Activated CD8-positive, alpha-beta memory T cell treated with anti-CD3 and anti-CD28 coated beads for 4 hours (primary cell): ENCODE data around the gene NFAM1.

Experiments
- DNase-seq, 2 donors: peaks; one replicate each; pipeline ENCODE4 v3.0.0-alpha.2; 2020; ENCODE audit warnings: low read depth in 2 of 2

Gene NFAM1

DNA sequence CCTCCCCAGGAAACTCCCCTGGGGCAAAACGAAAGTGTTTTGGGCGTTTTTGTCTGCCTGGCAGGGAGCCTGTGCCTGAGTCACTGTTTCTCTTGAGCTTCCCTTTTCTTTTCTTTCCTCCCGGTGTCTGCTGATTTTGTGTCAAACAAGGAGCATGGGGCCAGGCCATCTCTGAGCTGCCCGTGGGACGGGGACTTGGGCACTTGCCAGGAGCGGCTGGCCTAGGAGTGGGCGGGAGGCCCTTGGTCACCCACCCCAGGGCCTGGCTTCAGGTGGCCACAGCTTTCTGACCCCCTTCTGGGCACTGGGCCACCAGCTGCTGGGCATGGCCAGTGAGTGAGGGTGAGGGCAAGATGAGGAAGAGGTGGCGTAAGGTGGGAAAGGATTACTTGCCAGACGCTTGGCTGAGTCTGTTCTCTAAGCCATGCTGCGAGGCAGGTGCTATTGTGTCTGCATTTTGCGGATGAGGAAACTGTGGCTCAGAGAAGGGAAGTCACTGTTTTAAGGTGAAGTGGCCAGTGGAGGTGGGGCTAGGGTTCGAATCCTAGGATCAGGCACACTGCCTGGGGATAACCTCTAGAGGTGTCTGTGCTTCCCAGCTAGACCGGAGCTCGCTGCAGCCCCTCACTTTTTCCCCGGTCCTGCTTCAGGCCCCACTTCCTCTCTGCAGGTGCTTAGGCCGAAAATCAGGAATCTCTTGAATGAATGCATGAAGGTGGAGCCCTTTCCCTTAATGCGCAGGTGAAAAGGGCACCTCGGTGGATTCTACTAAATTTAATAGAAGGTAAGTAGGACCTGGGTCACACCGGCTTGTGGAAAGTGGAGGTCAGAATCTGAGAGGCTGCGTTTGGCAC, 7.8 kb upstream of the NFAM1 start:
- no peak for DNase-seq

GRCh38 chr22:42439021-42439567, 6.9 kb upstream of the NFAM1 start:
- no peak for DNase-seq

GRCh38 chr22:42438293-42438650, 6.1 kb upstream of the NFAM1 start:
- no peak for DNase-seq

GRCh38 chr22:42437488-42438292, 5.5 kb upstream of the NFAM1 start:
- peak; percentile 67 to 75 for DNase-seq

GRCh38 chr22:42436404-42436803, 4.2 kb upstream of the NFAM1 start:
- no peak for DNase-seq

- no peak for DNase-seq
These were observed 2.7 kb upstream of the NFAM1 start for GRCh38 chr22:42434748-42435425.

DNA sequence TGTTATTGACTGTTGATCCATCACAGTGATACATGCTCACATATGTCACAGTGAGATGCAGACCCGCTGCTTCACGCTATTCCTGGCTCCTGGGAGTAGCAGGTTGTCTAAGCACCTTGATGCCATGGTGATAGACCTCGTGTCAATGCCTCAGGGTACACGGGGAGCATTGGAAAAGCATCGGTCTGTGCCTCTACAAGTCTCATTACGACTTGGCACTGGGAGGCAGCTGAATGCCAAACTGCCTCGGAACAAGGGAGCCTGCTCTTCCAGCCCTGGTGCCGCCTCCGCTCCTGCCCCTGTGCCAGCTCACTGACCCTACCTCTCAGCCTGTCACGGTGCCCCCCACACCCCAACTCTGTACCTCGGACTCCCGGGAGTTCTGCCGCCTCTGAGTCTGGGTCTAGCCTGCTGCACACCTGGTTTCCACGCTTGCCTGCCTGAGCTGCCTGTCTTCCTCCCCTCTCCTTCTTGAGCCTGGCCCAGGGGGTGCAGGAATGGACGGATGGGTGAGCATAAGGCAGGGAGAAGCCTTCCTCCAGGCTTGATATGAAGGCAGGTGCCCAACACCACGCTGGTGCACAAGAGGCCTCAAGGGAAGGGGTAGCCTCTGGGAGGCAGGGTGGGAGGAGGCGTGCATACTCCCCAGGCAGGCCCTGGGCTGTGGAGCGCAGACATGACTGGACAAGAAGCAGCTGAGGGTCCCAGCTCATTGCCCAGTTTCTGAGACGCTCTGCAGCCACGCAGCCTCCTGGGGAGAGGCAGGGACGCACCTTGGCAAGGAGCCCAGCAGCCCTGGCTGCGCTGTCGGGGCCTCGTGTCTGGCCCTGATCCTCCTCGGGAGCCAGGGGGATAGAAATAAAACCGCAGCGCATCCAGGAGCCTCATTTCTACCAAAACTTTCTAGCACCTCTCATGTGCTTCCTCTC, 1.8 kb upstream of the NFAM1 start:
- DNase-seq = no peak

- no peak for DNase-seq
These were observed 615 bp upstream of the NFAM1 start for GRCh38 chr22:42432818-42433217.

DNA sequence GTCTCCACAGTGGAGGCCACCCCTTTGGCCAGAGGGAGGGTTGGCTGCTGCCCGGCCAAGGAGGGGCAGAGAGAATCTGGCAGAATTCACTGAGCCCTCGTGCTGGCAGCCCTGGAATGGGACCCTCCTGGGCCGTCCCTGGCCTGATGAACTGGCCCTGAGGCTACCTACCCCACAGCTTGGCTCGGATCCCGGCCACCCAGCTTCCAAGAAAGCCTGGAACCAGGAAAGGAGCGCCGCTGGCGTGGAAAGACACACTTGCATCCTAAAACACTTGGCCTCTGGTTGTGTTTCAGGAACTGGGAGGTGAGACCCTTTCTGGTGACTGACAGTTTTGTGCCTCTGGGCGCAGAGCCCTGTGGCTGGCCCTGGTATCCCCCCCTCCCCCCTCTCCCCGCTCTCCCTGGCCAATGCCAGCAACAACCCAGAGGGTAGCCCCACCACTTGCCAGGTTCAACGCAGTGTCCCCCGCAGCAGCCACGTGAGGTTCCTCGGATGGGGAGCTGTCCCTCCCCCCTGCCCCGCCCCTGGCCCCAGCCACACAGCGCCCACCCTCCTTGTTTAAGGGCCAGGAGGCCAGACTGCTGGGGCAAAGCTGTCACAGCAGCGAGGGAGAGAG, 693 bp downstream of the NFAM1 start:
- no peak for DNase-seq

DNA sequence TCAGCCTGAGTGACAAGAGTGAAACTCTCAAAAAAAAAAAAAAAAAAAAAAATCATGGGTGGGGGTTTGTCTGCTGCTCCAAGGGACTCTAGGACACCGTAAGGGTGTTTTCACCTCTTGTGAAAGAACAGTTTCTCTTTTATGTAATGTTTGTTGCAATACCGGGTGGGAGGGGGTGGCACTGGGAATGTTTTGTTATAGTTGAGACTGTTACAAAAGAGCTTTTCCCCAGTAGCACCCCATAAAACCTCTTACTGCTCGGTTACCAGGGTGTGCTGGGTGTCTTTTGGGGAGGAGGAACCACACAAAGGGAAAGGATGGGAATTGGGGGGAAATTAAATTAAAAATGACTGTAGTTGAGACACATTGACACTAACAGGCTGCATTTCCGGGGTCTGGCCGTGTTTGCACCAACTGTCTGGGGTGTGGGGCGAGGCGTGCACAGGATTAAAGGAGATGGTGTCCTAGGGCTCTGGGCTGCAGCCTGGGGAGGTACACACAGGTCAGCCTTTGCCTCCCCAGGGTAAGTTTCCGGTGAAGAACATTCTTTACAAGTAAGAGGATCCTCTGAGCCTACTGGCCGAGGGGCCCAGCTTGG, 1.6 kb downstream of the NFAM1 start:
- no peak for DNase-seq

DNA sequence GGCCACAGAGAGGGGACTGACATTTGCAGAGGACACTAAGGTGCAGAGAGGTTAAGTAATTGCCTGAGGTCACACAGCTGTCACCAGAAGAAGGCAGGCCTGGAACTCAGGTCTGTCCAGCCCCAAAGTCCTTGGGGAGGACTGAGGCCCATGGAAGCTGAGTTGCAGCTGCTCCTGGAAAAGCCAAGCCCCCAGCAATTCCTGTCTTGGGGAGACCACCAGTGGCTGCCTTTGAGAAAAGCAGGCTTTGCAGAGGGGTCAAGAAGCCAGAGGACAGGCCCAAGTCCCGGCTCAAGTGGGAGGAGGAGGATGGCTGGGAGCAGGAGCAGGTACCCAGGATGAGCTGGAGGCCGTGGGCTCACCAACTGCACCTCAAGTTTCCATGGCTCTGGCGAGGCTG, 3.4 kb downstream of the NFAM1 start:
- no peak for DNase-seq

- DNase-seq = no peak
These were observed 4.2 kb downstream of the NFAM1 start for GRCh38 chr22:42428025-42428424.

DNA sequence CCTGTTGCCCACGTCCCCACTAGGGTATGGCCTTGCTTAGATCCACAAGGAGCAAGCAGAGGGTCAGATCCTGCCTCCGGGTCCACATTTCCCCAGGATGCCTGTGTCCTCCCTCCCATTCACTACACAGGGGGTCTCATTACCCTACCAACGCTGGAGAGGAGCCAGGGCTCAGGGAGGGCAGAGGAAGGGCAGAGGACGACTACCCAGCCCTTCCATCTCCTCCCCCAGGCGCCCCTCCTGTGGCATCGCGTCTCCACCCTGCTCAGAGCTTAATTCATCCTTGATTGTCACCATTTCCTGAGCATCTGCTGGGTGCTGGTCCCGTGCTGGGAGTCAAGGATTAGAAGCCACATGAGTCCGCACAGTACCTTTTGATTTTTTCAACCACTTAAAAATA, 5.0 kb downstream of the NFAM1 start:
- no peak for DNase-seq

- DNase-seq = no peak
These were observed 6.2 kb downstream of the NFAM1 start for GRCh38 chr22:42425989-42426355.

DNA sequence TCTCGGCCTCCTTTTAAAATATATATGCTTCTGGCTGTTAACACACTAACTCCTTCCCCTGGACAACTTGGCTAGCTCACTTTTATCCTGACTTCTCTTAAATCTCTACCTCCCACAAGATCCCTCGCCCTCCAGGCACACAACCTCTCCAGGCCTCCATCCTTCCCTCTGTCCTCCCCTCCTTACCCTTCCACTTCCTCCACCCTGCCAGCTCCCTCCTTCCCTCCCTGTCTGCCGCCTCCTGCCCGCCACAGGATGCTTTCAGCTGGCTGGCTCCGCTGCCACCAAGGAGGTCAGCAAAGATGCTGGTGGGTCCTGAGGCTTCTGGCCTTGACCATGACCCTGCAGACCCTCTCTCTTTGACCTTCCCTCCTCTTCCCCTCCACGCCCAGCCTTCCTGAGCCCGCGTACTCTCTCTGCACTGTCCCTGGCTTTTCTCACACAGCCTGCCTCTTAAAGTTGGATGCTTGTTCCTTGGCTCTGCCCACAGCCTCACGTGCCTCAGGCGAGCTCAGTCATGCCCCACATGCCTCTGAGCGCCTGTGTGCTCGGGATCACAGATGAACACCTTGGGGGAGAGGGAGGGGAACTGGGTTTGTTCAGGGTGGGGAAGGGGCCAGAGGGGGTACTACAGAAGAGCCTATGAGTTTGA, 6.7 kb downstream of the NFAM1 start:
- DNase-seq = no peak

DNA sequence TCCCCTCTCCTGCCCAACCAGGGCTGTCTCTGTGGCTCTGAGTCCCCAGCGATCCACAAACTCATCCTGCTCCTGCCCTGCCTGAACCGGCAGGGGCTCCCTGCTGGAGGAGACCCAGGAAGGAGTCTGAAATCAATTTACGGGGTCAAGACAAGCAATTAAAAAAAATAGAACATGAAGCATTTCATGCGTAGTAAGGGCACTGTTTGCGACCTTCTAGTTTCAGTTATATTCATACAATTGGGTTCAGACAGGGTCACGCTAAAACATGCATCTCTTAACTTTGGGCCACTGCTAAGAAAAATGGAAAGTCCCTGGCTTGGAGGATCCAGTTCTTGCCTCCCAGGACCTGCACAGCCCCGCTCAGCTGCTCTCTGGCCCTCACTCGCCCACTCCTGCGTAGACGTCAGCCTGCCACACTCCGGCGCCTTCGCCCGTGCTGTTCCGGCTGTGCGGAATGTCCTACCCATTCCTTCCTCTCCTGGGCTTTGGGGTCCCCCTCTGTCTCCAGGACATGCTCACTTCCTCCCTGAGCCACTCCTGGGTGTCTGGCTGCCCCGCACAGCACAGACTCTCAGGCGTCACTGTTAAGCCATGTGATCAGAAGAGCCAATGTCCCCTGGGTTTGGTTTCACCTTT, 12.8 kb downstream of the NFAM1 start:
- DNase-seq = no peak

- no peak for DNase-seq
These were observed 13.4 kb downstream of the NFAM1 start for GRCh38 chr22:42418811-42419242.

- DNase-seq = no peak
These were observed 14.4 kb downstream of the NFAM1 start for GRCh38 chr22:42417645-42418305.
